ENCODE data around the gene BCL2L14. TPM values are rescaled to one million over a fixed set of nuclear protein-coding genes. Genes with fewer than 3 reads are reported as not detected.

Gene BCL2L14
- polyA plus RNA-seq, 1 donor from 2014 or later = not detected

Other genes starting within 250 kb of the BCL2L14 start
- gene LRP6, start 196.1 kb downstream of the BCL2L14 start, polyA plus RNA-seq (ENCODE audit: insufficient read depth, low read depth, low replicate concordance) = 6.2 TPM